ENCODE results near the gene NKD1.

The NKD1 gene

DNA sequence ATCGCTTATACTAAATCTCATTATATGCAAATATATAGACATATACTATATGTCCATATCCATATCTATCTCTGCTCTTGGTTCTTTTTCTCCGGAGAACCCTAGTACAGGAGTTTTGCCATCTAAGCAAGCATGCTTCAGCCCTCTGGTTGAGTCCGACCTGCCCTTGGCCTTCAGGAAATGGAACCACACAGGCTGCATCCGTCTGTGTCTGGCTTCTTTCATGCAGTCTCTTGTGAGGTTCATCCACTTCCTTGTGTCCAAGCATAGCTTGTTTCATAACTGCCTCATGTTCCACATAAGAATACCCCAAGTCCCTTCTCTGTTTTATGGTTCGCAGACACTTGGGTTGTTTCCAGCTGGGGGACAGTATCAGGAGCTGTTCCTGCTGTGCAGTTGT is 116.1 kb downstream of the NKD1 start:
- no peaks in the 10 kb centered on the region for H3K36me3 ChIP-seq (ENCODE audit: control insufficient read depth, low read depth, low read length)
- H3K27me3 ChIP-seq (ENCODE audit: control insufficient read depth, insufficient read depth, low read length) = no peaks in the 10 kb centered on the region
- no peak overlapping the region for H3K27ac ChIP-seq (ENCODE audit: low read length)
- peaks cover 3% of the 10 kb centered on the region for H3K4me1 ChIP-seq (ENCODE audit: control insufficient read depth, low read depth, low read length)
- no peak overlapping the region for H3K4me3 ChIP-seq (ENCODE audit: low read length)
- H3K9ac ChIP-seq (ENCODE audit: low read length) = no peak overlapping the region
- H3K9me3 ChIP-seq (ENCODE audit: control insufficient read depth, low read depth, low read length) = no peaks in the 10 kb centered on the region

- H3K9ac ChIP-seq (ENCODE audit: low read length) = peak overlapping the region; percentile 19
- H3K4me1 ChIP-seq (ENCODE audit: control insufficient read depth, low read depth, low read length) = peaks cover 3% of the 10 kb centered on the region
- no peak overlapping the region for H3K27ac ChIP-seq (ENCODE audit: low read length)
- no peaks in the 10 kb centered on the region for H3K9me3 ChIP-seq (ENCODE audit: control insufficient read depth, low read depth, low read length)
- H3K27me3 ChIP-seq (ENCODE audit: control insufficient read depth, insufficient read depth, low read length) = no peaks in the 10 kb centered on the region
- H3K36me3 ChIP-seq (ENCODE audit: control insufficient read depth, low read depth, low read length) = no peaks in the 10 kb centered on the region
- H3K4me3 ChIP-seq (ENCODE audit: low read length) = peak overlapping the region; percentile 67
Measured at GRCh38 chr16:50665128-50665878, 117.1 kb downstream of the NKD1 start.

- no peak overlapping the region for H3K9ac ChIP-seq (ENCODE audit: low read length)
- no peak overlapping the region for H3K27ac ChIP-seq (ENCODE audit: low read length)
- H3K4me1 ChIP-seq (ENCODE audit: control insufficient read depth, low read depth, low read length) = peaks cover 3% of the 10 kb centered on the region
- no peak overlapping the region for H3K4me3 ChIP-seq (ENCODE audit: low read length)
- peaks cover 7% of the 10 kb centered on the region for H3K9me3 ChIP-seq (ENCODE audit: control insufficient read depth, low read depth, low read length)
- H3K36me3 ChIP-seq (ENCODE audit: control insufficient read depth, low read depth, low read length) = no peaks in the 10 kb centered on the region
- no peaks in the 10 kb centered on the region for H3K27me3 ChIP-seq (ENCODE audit: control insufficient read depth, insufficient read depth, low read length)
Measured at GRCh38 chr16:50666658-50667496, 118.7 kb downstream of the NKD1 start.

DNA sequence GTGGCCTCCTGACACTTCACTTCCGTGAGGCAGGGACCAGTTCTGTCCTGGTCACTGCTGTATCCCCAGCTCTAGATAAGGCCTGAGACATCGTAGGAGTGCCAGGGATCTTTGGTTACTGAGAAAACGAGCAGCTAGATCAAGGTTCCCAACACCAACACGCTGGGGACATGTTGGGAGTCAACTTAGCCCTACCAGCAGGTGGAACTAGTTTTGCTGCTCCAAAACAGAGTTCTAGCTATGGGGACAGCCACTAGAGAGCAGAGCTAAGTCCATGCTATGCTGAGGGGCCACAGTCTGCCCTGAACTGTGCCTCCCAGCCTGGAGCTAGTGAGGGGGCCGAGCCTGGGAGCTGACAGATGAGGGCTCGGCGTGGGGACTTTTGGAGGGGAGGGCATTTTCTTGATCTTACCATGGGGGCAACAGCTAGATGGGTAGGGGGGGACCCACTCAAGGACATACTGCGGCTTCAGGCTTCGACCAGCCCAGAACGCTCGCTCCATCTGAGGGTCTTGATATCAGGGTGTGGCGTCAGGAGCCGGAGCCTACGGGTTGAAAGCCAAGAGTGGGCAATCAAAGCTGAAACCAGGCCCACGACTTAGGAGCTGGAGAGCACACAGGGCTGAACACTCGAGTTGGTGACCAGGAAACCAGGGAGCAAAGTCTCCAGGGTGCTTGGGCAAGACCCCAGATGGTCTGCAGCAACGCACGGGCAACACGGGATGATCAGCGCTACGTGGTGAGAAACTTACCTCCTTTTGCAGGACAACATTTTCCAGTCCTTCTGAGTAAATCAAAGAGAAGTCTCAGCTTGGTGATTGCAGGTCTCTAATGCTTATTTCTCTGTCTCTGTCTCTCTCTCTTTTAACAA is 119.5 kb downstream of the NKD1 start:
- Histone ChIP-seq H3K9ac (ENCODE audit: low read length) (no peak overlapping the region), H3K4me1 (ENCODE audit: control insufficient read depth, low read depth, low read length) (peaks cover 3% of the 10 kb centered on the region), H3K4me3 (ENCODE audit: low read length) (no peak overlapping the region), H3K27ac (ENCODE audit: low read length) (no peak overlapping the region), H3K9me3 (ENCODE audit: control insufficient read depth, low read depth, low read length) (peaks cover 16% of the 10 kb centered on the region), H3K27me3 (ENCODE audit: control insufficient read depth, insufficient read depth, low read length) (no peaks in the 10 kb centered on the region), H3K36me3 (ENCODE audit: control insufficient read depth, low read depth, low read length) (no peaks in the 10 kb centered on the region)

GRCh38 chr16:50668368-50669008 is 120.3 kb downstream of the NKD1 start:
- no peaks in the 10 kb centered on the region for H3K27me3 ChIP-seq (ENCODE audit: control insufficient read depth, insufficient read depth, low read length)
- H3K27ac ChIP-seq (ENCODE audit: low read length) = no peak overlapping the region
- H3K4me1 ChIP-seq (ENCODE audit: control insufficient read depth, low read depth, low read length) = peaks cover 3% of the 10 kb centered on the region
- no peak overlapping the region for H3K4me3 ChIP-seq (ENCODE audit: low read length)
- H3K36me3 ChIP-seq (ENCODE audit: control insufficient read depth, low read depth, low read length) = no peaks in the 10 kb centered on the region
- H3K9ac ChIP-seq (ENCODE audit: low read length) = no peak overlapping the region
- peaks cover 16% of the 10 kb centered on the region for H3K9me3 ChIP-seq (ENCODE audit: control insufficient read depth, low read depth, low read length)

DNA sequence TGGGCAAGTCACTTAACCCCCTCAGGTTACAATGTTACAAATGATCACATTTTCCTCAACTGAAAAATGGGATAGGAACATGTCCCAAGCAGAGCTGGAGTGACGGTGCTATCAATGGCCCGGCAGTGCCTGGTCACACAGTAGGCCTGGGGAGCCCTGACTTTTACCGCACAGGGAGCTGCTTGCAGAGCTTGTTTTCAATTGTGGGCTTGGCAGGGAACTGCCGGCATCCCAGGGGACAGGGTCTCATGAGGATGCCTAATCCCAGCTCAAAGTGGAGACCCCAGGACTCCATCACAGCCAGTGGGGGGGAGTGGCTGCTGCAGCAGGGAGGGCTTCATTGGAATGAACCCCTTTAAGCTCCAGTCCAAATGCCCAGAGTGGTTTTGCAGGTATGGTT is 121.5 kb downstream of the NKD1 start:
- Histone ChIP-seq H3K27ac (ENCODE audit: low read length) (no peak overlapping the region), H3K36me3 (ENCODE audit: control insufficient read depth, low read depth, low read length) (no peaks in the 10 kb centered on the region), H3K4me1 (ENCODE audit: control insufficient read depth, low read depth, low read length) (peaks cover 3% of the 10 kb centered on the region), H3K4me3 (ENCODE audit: low read length) (no peak overlapping the region), H3K9me3 (ENCODE audit: control insufficient read depth, low read depth, low read length) (peaks cover 16% of the 10 kb centered on the region), H3K9ac (ENCODE audit: low read length) (no peak overlapping the region), H3K27me3 (ENCODE audit: control insufficient read depth, insufficient read depth, low read length) (no peaks in the 10 kb centered on the region)

DNA sequence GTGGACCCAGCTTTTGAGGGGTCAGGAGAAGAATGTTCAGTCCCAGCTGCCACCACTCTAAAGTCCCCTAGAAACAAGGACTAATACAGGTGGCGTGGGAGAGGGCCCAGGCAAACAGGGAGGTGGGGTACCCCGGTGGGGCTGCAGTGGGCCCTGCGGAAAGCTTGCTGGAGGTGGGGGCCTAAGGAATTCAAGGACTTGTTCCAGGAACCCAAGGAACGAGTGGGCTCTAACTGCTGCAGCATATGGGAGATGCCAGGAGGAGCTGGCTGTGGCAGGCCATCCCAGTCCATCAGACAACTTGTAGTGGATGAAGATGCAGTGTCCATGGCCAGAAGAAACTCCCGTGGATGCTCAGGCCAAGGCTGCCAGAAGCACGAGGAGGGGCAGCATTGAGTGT is 122.3 kb downstream of the NKD1 start:
- Histone ChIP-seq H3K4me1 (ENCODE audit: control insufficient read depth, low read depth, low read length) (no peaks in the 10 kb centered on the region), H3K27me3 (ENCODE audit: control insufficient read depth, insufficient read depth, low read length) (no peaks in the 10 kb centered on the region), H3K9me3 (ENCODE audit: control insufficient read depth, low read depth, low read length) (peaks cover 16% of the 10 kb centered on the region), H3K4me3 (ENCODE audit: low read length) (no peak overlapping the region), H3K36me3 (ENCODE audit: control insufficient read depth, low read depth, low read length) (no peaks in the 10 kb centered on the region), H3K9ac (ENCODE audit: low read length) (no peak overlapping the region), H3K27ac (ENCODE audit: low read length) (no peak overlapping the region)

GRCh38 chr16:50671644-50672260 is 123.6 kb downstream of the NKD1 start:
- Histone ChIP-seq H3K4me3 (ENCODE audit: low read length) (no peak overlapping the region), H3K27ac (ENCODE audit: low read length) (no peak overlapping the region), H3K36me3 (ENCODE audit: control insufficient read depth, low read depth, low read length) (no peaks in the 10 kb centered on the region), H3K27me3 (ENCODE audit: control insufficient read depth, insufficient read depth, low read length) (no peaks in the 10 kb centered on the region), H3K9me3 (ENCODE audit: control insufficient read depth, low read depth, low read length) (peaks cover 16% of the 10 kb centered on the region), H3K9ac (ENCODE audit: low read length) (no peak overlapping the region), H3K4me1 (ENCODE audit: control insufficient read depth, low read depth, low read length) (no peaks in the 10 kb centered on the region)

- H3K27ac ChIP-seq (ENCODE audit: low read length) = no peak overlapping the region
- H3K4me1 ChIP-seq (ENCODE audit: control insufficient read depth, low read depth, low read length) = no peaks in the 10 kb centered on the region
- peaks cover 16% of the 10 kb centered on the region for H3K9me3 ChIP-seq (ENCODE audit: control insufficient read depth, low read depth, low read length)
- H3K27me3 ChIP-seq (ENCODE audit: control insufficient read depth, insufficient read depth, low read length) = no peaks in the 10 kb centered on the region
- H3K36me3 ChIP-seq (ENCODE audit: control insufficient read depth, low read depth, low read length) = no peaks in the 10 kb centered on the region
- no peak overlapping the region for H3K9ac ChIP-seq (ENCODE audit: low read length)
- H3K4me3 ChIP-seq (ENCODE audit: low read length) = no peak overlapping the region
Measured at GRCh38 chr16:50673496-50674275, 125.5 kb downstream of the NKD1 start.

GRCh38 chr16:50674831-50675230 is 126.6 kb downstream of the NKD1 start:
- Histone ChIP-seq H3K4me3 (ENCODE audit: low read length) (no peak overlapping the region), H3K9me3 (ENCODE audit: control insufficient read depth, low read depth, low read length) (peaks cover 16% of the 10 kb centered on the region), H3K27ac (ENCODE audit: low read length) (no peak overlapping the region), H3K27me3 (ENCODE audit: control insufficient read depth, insufficient read depth, low read length) (no peaks in the 10 kb centered on the region), H3K36me3 (ENCODE audit: control insufficient read depth, low read depth, low read length) (no peaks in the 10 kb centered on the region), H3K9ac (ENCODE audit: low read length) (no peak overlapping the region), H3K4me1 (ENCODE audit: control insufficient read depth, low read depth, low read length) (no peaks in the 10 kb centered on the region)
